Gastrocnemius medialis (tissue), 4 donors: ENCODE data around the gene SV2B. TPM values are rescaled to one million over a fixed set of nuclear protein-coding genes. Genes with fewer than 3 reads are reported as not detected.
A peak's percentile ranks its signal among the peaks of the same experiment; 100 is the strongest.

Experiments used
- ATAC-seq, 2 donors: fragments of 150-250 bp; one replicate each; pipeline ENCODE4 v1.9.1; 2016
- DNase-seq, 2 donors: peaks; one replicate each; pipeline ENCODE4 v3.0.0-alpha.2; 2019
- H3K27ac ChIP-seq, 4 donors: fragments of 200-600 bp; sonication (generic); 1 replicate in 1 of 4; 2 replicates in 3 of 4; pipeline ENCODE4 v1.5.1; 2016 to 2018; ENCODE audit warnings: mild to moderate bottlenecking in 2 of 4, moderate library complexity in 1 of 4
- H3K27me3 ChIP-seq, 3 donors: fragments of 200-600 bp; sonication (generic) in 2 of 3; 1 replicate in 1 of 3; 2 replicates in 2 of 3; pipeline versions ENCODE4 v1.5.1 to v1.6.0; 2016 to 2019; ENCODE audit warnings: mild to moderate bottlenecking in 1 of 3, moderate library complexity in 1 of 3
- H3K36me3 ChIP-seq, 2 donors: fragments of 200-600 bp; sonication (generic) in 1 of 2; one replicate each; pipeline ENCODE4 v1.5.1; 2017 to 2018
- H3K4me1 ChIP-seq, 2 donors: fragments of 200-600 bp; sonication (generic) in 1 of 2; one replicate each; pipeline ENCODE4 v1.5.1; 2016 to 2017; ENCODE audit warnings: mild to moderate bottlenecking in 2 of 2
- H3K4me3 ChIP-seq, 4 donors: fragments of 200-600 bp; sonication (generic) in 3 of 4; 1 replicate in 1 of 4; 2 replicates in 3 of 4; pipeline ENCODE4 v1.5.1; 2016 to 2019; ENCODE audit warnings: mild to moderate bottlenecking in 2 of 4
- H3K9me3 ChIP-seq, 3 donors: fragments of 200-600 bp; sonication (generic) in 2 of 3; 1 replicate in 1 of 3; 2 replicates in 2 of 3; pipeline ENCODE4 v1.5.1; 2016 to 2019
- POLR2A ChIP-seq, 2 donors: fragments of 450-650 bp; IDR thresholded peaks; one replicate each; pipeline ENCODE4 v1.6.1; 2017; ENCODE audit warnings: antibody characterized with exemption in 2 of 2, mild to moderate bottlenecking in 2 of 2, moderate library complexity in 2 of 2
- in situ Hi-C, 4 donors: fragments of 200-750 bp; cut with MboI; loops; one replicate each; pipeline versions ENCODE4 v1.15.0 to v1.8.0; 2017; ENCODE audit warnings: low sequenced_read_pairs in 4 of 4
- intact Hi-C: fragments of 100-400 bp; cut with DNase I; formaldehyde crosslinking; loops from one replicate; pipeline ENCODE4 v1.15.1; 2023; ENCODE audit warnings: low total_unique reads
- total RNA-seq, 4 donors: library from RNA; depleted of rRNA; stranded (reverse); fragments of >200 nt; gene quantifications; one replicate each; pipeline versions ENCODE4 v1.1.0 to v1.2.3, GENCODE V29; 2016
- TF ChIP-seq, protein P1 (sequence below), 5 experiments: fragments of 450-650 bp in 3 of 5; fragments of 200-600 bp in 2 of 5; sonication (generic) in 2 of 5; IDR thresholded peaks in 4 of 5; conservative IDR thresholded peaks in 1 of 5; 1 replicate in 4 of 5; 2 replicates in 1 of 5; pipeline ENCODE4 v1.5.1; 2016 to 2019; ENCODE audit warnings: antibody characterized with exemption in 5 of 5, mild to moderate bottlenecking in 3 of 5, moderate library complexity in 3 of 5

SV2B gene
- total RNA-seq, 4 donors from 2014 or later, result 0.36 to 0.89 (median 0.67) TPM

DNA sequence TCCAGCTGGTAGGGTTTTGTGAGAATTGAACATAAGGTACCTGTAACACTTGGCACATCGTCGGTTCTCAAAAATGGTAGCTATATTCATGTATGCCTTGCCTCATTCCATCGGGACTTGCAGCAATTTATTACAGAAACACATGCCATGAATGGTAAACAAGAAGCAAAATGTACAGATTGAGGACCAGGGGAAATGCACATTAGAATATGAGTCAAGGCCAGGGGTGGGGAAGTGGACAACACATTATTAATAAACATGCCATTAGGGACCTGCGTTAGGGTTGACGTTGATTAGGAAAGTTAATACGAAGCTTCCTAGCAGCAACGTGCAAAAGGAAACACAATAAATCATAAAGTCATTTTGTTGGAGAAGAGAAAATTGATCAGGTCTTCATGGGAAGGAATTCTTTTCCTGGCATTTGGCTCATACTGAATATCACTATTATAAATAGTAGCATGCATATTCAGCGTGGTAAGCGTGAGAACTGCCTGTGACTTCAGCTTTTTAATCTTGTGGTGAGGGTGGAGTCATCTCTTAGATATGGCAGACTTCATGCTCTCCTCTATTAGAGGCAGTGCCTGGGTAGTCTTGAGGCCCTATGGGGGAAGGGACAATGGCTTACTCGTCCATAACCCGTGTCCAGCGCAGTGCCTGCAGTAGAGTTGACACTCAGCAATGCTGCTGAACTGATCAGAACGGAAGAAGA, 184.9 kb downstream of the SV2B start:
- no peaks in the 10 kb centered on the region for H3K9me3 ChIP-seq
- H3K4me1 ChIP-seq, result no peaks in the 10 kb centered on the region
- ATAC-seq, result no peak
- no peaks in the 10 kb centered on the region for H3K36me3 ChIP-seq
- no peaks in the 10 kb centered on the region for H3K27me3 ChIP-seq
- in situ Hi-C loops, result loop anchor here in 1 of 4 donors (25.0 kb wide), 1 partner anchor 1427 kb away; no protein-coding TSS in a partner anchor
- H3K4me3 ChIP-seq, result no peak overlapping the region
- no peak for TF ChIP-seq POLR2A (IDR thresholded peaks at IDR 0.05)
- TF ChIP-seq, protein P1, sequence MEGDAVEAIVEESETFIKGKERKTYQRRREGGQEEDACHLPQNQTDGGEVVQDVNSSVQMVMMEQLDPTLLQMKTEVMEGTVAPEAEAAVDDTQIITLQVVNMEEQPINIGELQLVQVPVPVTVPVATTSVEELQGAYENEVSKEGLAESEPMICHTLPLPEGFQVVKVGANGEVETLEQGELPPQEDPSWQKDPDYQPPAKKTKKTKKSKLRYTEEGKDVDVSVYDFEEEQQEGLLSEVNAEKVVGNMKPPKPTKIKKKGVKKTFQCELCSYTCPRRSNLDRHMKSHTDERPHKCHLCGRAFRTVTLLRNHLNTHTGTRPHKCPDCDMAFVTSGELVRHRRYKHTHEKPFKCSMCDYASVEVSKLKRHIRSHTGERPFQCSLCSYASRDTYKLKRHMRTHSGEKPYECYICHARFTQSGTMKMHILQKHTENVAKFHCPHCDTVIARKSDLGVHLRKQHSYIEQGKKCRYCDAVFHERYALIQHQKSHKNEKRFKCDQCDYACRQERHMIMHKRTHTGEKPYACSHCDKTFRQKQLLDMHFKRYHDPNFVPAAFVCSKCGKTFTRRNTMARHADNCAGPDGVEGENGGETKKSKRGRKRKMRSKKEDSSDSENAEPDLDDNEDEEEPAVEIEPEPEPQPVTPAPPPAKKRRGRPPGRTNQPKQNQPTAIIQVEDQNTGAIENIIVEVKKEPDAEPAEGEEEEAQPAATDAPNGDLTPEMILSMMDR (IDR thresholded peaks at IDR 0.05 in 4 of 5, conservative IDR thresholded peaks at IDR 0.05 in 1 of 5), result no peak
- H3K27ac ChIP-seq, result no peak overlapping the region
- DNase-seq, result no peak
- intact Hi-C loops, result no loop called here

- Histone ChIP-seq H3K27me3 (no peaks in the 10 kb centered on the region), H3K4me3 (no peak overlapping the region), H3K9me3 (no peaks in the 10 kb centered on the region), H3K36me3 (no peaks in the 10 kb centered on the region), H3K4me1 (no peaks in the 10 kb centered on the region), H3K27ac (no peak overlapping the region)
- DNase-seq (no peak), ATAC-seq (no peak)
- TF ChIP-seq POLR2A (IDR thresholded peaks at IDR 0.05), result no peak
- TF ChIP-seq, protein P1 (IDR thresholded peaks at IDR 0.05 in 4 of 5, conservative IDR thresholded peaks at IDR 0.05 in 1 of 5), result no peak
- intact Hi-C loops (no loop called here), in situ Hi-C loops (loop anchor here in 1 of 4 donors (25.0 kb wide), 1 partner anchor 1423 kb away; no protein-coding TSS in a partner anchor)
Measured at GRCh38 chr15:91289324-91289723, 189.3 kb downstream of the SV2B start.

- intact Hi-C loops (no loop called here), in situ Hi-C loops (loop anchor here in 1 of 4 donors (25.0 kb wide), 1 partner anchor 1422 kb away; no protein-coding TSS in a partner anchor)
- TF ChIP-seq, protein P1 (IDR thresholded peaks at IDR 0.05 in 4 of 5, conservative IDR thresholded peaks at IDR 0.05 in 1 of 5), result no peak
- TF ChIP-seq POLR2A (IDR thresholded peaks at IDR 0.05), result no peak
- ATAC-seq, result no peak
- Histone ChIP-seq H3K36me3 (no peaks in the 10 kb centered on the region), H3K4me1 (no peaks in the 10 kb centered on the region), H3K4me3 (no peak overlapping the region), H3K27me3 (peaks cover 0 to 4% (median 0%) of the 10 kb centered on the region in 3 donors), H3K9me3 (no peaks in the 10 kb centered on the region), H3K27ac (no peak overlapping the region)
- DNase-seq, result no peak
Measured at GRCh38 chr15:91290553-91290952, 190.5 kb downstream of the SV2B start.

DNA sequence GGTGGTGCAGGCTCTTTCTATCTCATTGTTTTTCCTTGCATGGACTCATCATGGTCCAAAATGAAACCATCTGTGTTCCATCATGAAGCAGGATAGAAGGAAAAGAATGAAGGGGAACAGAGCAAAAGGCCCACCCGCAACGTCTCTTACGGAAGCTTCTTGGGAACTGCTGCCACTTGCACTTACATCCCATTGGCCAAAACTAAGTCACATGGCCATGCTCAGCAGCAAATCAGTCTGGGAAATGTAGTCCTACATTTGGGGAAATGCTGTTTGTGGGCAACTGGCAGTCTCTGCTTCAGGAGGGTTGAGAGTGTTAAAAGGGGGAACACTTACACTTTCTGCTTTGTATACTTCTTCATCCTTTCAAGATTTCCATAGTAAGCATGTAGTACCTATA, 191.6 kb downstream of the SV2B start:
- Histone ChIP-seq H3K9me3 (no peaks in the 10 kb centered on the region), H3K4me3 (peak overlapping the region in 1 of 4 donors; percentile 21), H3K27me3 (peaks cover 0 to 4% (median 2%) of the 10 kb centered on the region in 3 donors), H3K4me1 (no peaks in the 10 kb centered on the region), H3K36me3 (no peaks in the 10 kb centered on the region), H3K27ac (no peak overlapping the region)
- intact Hi-C loops, result no loop called here
- TF ChIP-seq POLR2A (IDR thresholded peaks at IDR 0.05), result no peak
- TF ChIP-seq, protein P1 (IDR thresholded peaks at IDR 0.05 in 4 of 5, conservative IDR thresholded peaks at IDR 0.05 in 1 of 5), result no peak
- in situ Hi-C loops, result loop anchor here in 1 of 4 donors (25.0 kb wide), 1 partner anchor 1421 kb away; no protein-coding TSS in a partner anchor
- peak in 1 of 2 donors; percentile 30 for ATAC-seq
- no peak for DNase-seq
